GM12892 (cell line): ENCODE data around the gene VASH1.
A peak's percentile ranks its signal among the peaks of the same experiment; 100 is the strongest.

ENCODE experiments used
- DNase-seq: peaks from one replicate; pipeline ENCODE4 v3.0.0; 2011; ENCODE audit not compliant: insufficient read length
- FAIRE-seq: peaks from 2 replicates; lab custom pipeline; 2011; peaks lifted over from hg19 to GRCh38; lab: Jason Lieb, UNC
- POLR2A ChIP-seq: IDR thresholded peaks from 2 replicates; pipeline ENCODE4 v1.6.1; 2011; ENCODE audit warnings: low read depth, low read length, control low read depth
- POLR2AphosphoS5 ChIP-seq: IDR thresholded peaks from 2 replicates; pipeline ENCODE4 v1.6.1; 2011; ENCODE audit warnings: low read depth, low read length, control low read depth
- TAF1 ChIP-seq: IDR thresholded peaks from 2 replicates; pipeline ENCODE4 v1.6.1; 2011; ENCODE audit warnings: low read depth, mild to moderate bottlenecking, control low read depth, low read length, borderline replicate concordance

VASH1 gene

DNA sequence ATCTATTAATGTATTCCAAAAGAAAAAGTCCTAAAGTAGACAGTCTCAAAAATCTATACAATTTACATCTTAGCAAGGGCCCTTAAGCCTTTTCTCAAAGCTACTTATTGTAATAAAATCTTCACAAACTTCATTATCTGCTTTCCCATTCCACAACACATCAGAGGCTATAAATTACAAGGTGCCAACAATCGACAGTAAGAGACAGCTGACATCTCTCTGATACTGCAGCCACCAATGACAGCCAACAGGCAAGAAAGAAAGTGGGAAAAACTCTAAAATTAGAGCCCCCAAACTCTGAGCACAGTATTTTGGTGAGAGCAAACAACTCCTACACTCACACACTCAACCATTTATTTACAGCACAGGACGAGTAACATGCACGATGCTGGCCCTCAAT is 49.3 kb downstream of the VASH1 start:
- no peak for DNase-seq
- FAIRE-seq, result no peak
- TF ChIP-seq POLR2AphosphoS5, result no peak
- TF ChIP-seq TAF1, result no peak
- TF ChIP-seq POLR2A, result no peak

DNA sequence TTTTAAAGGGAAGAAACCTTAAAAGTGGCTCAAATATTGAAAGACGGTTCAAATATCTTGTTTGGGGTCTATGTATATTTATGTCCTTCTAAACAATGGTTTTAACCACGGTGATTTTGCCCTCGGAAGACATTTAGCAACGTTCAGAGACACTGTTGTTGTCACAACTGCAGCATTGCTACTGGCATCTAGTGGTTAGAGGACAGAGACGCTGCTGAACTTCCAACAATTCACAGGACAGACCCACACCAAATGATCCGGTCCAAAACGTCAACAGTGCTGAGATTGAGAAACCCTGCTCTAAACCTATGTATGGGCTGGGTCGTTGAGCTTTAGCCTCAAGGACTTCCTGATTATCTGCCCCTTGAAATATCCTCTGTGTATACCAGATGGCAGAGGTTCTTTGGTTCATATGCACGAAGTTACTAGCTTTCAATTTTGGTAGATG is 49.7 kb downstream of the VASH1 start:
- FAIRE-seq, result peak; percentile 87
- no peak for TF ChIP-seq POLR2AphosphoS5
- TF ChIP-seq TAF1, result no peak
- 0 out of 2 replicates have a peak, but pooled peaks have one; percentile 17 for TF ChIP-seq POLR2A
- DNase-seq, result no peak

GRCh38 chr14:76811561-76811960 is 50.3 kb downstream of the VASH1 start:
- no peak for FAIRE-seq
- TF ChIP-seq TAF1 (no peak), POLR2AphosphoS5 (no peak), POLR2A (no peak)
- no peak for DNase-seq

GRCh38 chr14:76812093-76812421 is 50.8 kb downstream of the VASH1 start:
- TF ChIP-seq POLR2A (no peak), TAF1 (no peak), POLR2AphosphoS5 (no peak)
- FAIRE-seq, result no peak
- no peak for DNase-seq

GRCh38 chr14:76812422-76813383 is 51.4 kb downstream of the VASH1 start, which contains the start of gene ANGEL1:
Gene ANGEL1 (minus strand): TSS chr14:76812882. CDS start chr14:76812827, 55 bp downstream.
- TF ChIP-seq POLR2A (peak; percentile 91), TAF1 (0 out of 2 replicates have a peak, but pooled peaks have one; percentile 54), POLR2AphosphoS5 (peak; percentile 78)
- DNase-seq (peak; percentile 78), FAIRE-seq (peak; percentile 96)

- TF ChIP-seq TAF1 (no peak), POLR2A (no peak), POLR2AphosphoS5 (no peak)
- no peak for FAIRE-seq
- no peak for DNase-seq
Measured at GRCh38 chr14:76814726-76815645, 53.7 kb downstream of the VASH1 start.

- FAIRE-seq, result no peak
- no peak for TF ChIP-seq TAF1
Measured at GRCh38 chr14:76820700-76821099, 59.4 kb downstream of the VASH1 start.

DNA sequence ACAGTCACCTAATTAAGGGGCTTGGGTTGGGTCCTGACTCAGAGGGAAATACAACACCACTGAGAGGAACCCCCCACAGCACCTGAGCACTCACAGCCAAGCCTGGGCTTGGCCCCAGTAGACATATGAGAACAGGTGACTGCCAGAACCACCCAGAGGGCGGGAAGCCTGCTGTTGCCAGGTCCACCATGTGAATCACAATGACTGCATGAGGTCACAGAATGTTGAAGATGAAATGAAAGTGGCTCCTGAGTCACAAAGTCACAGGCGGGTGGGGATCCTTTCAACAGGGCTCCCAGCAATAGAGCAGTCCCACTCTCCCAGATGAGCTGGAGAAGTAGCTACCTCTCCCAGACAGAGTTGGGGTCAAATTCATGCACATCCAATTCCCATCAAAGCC is 64.9 kb downstream of the VASH1 start, which contains the start of gene LRRC74A:
TSS of gene LRRC74A (plus strand) at position 287 of the 400 bp plus-strand sequence. CDS start 290 bp downstream, outside the sequence.
- no peak for FAIRE-seq

More at GRCh38 chr14:76820700-76821099, 59.4 kb downstream of the VASH1 start:
- DNase-seq, result no peak

DNA sequence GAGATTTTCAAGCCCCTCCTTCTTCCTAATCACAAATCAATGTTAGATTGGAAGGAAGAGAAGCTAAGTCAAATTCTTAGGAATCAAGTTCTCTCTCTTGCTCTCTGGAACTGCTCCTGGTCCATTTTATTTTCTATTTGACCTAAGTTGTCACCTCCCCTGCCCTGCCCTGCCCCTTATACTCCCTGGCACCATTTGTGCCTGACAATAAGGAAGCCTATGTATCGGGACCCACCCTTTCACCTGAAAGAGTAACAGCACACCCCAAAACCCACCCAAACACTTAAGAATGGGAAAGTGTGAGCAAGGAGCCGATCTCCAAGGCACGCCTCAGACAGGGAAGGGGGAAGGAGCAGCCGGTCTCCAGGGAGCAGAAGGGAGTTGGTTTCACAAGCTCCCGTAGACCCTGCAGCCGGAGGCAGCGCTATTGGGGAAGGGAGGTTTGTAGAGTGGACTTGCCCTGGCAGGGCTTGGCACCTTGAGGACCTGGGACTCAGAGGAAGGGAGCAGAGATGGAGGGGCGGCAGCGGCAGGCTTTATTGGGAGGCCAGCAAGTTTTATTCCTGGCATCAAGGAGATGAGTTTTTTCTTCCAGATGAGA is 66.5 kb downstream of the VASH1 start:
- TF ChIP-seq TAF1 (no peak), POLR2A (no peak)
- FAIRE-seq (no peak), DNase-seq (no peak)

More for the DNA sequence above, 64.9 kb downstream of the VASH1 start, which contains the start of gene LRRC74A:
- TF ChIP-seq POLR2AphosphoS5 (no peak), POLR2A (no peak), TAF1 (no peak)
- DNase-seq, result no peak

DNA sequence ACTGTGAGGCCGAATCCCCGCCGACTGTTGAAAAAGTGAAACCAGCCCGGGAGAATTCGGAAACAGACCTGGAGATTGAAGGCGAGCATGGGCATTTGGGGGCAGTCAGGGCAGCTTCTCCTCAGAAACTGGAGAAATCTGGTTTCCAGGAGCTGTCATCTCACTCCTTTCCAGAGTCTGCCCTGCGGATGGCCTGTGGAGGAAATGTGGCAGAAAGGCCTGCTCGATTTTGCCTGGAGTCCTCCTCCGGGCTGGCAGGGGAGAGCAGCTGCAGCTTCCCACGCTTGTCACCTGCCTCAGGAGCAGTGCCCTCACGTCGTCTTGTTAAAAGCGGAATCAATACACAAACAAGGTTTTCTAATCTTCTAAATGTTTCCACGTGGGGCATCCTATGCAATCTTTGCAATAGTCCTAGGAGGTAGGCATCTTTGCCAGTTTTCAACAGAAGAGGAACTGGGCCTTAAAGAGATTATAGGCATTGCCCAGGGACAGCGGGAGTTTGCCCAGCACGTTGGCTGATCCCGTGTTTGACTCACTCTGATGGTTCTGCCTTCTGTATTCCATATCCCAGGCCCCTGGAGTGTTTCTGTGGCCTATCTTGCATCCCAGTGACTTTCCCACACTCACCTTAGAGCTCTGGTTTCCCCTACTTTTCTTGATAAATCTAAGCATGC is 67.2 kb downstream of the VASH1 start:
- DNase-seq (no peak), FAIRE-seq (no peak)
- TF ChIP-seq POLR2AphosphoS5 (no peak), POLR2A (no peak), TAF1 (no peak)

GRCh38 chr14:76829013-76829365 is 67.7 kb downstream of the VASH1 start:
- DNase-seq (no peak), FAIRE-seq (no peak)
- no peak for TF ChIP-seq TAF1
- TF ChIP-seq POLR2A, result no peak
- no peak for TF ChIP-seq POLR2AphosphoS5
